Measurements from ENCODE around the gene RESF1. TPM values are rescaled to one million over a fixed set of nuclear protein-coding genes. Genes with fewer than 3 reads are reported as not detected.
A peak's percentile ranks its signal among the peaks of the same experiment; 100 is the strongest.
"Not testable (repeated sequence)": the region's sequence is repeated elsewhere in the genome, so short reads cannot be mapped to it uniquely, and the experiment has no call there.

Gene RESF1
- total RNA-seq, 2 experiments from 2014 or later: 46.3 to 53.3 TPM

GRCh38 chr12:31947971-31948370 lies 11.2 kb upstream of the RESF1 start:
- CTCF ChIA-PET (ENCODE audit: unreplicated experiment): no interaction called here
- no peak overlapping the region for H3K4me2 ChIP-seq (ENCODE audit: low read length)
- H2AFZ ChIP-seq (ENCODE audit: low read length): no peak overlapping the region
- intact Hi-C loops (cut with micrococcal nuclease; ENCODE audit: unreplicated experiment): no loop called here
- no peak for DNase-seq (ENCODE audit: low spot score)
- H3K9me2 ChIP-seq (ENCODE audit: insufficient read depth, low read length): no peaks in the 10 kb centered on the region
- no peaks in the 10 kb centered on the region for H4K20me1 ChIP-seq (ENCODE audit: insufficient read depth, low read length)
- H3K79me2 ChIP-seq (ENCODE audit: insufficient read depth, low read depth, low read length): no peaks in the 10 kb centered on the region
- POLR2A ChIA-PET: no interaction called here
- H3K4me1 ChIP-seq (ENCODE audit: insufficient read depth, low read length, poor library complexity, severe bottlenecking): peaks cover 35% of the 10 kb centered on the region
- H3K9me3 ChIP-seq (ENCODE audit: low read length): peaks cover 46% of the 10 kb centered on the region
- TF ChIP-seq EZH2phosphoT487 (IDR thresholded peaks at IDR 0.05; ENCODE audit: borderline replicate concordance, low read depth, low read length) (no peak), CTCF (conservative IDR thresholded peaks at IDR 0.05; ENCODE audit: low read length) (no peak)
- no peak overlapping the region for H3K4me3 ChIP-seq (ENCODE audit: low read depth, low read length, poor library complexity, severe bottlenecking)
- H3K27ac ChIP-seq (ENCODE audit: low read depth, low read length, poor library complexity, severe bottlenecking): no peak overlapping the region
- no TSS peak for BruUV-seq (replicated peaks)
- H3K36me3 ChIP-seq (ENCODE audit: insufficient read depth, low read length): peaks cover 17% of the 10 kb centered on the region; the same call in 1 of the 2 replicates

GRCh38 chr12:31948697-31949359 lies 10.4 kb upstream of the RESF1 start:
- BruUV-seq (replicated peaks); H3K36me3 ChIP-seq (ENCODE audit: insufficient read depth, low read length); H3K9me2 ChIP-seq (ENCODE audit: insufficient read depth, low read length); H2AFZ ChIP-seq (ENCODE audit: low read length); CTCF ChIA-PET (ENCODE audit: unreplicated experiment); intact Hi-C loops (cut with micrococcal nuclease; ENCODE audit: unreplicated experiment); H3K4me2 ChIP-seq (ENCODE audit: low read length); H3K79me2 ChIP-seq (ENCODE audit: insufficient read depth, low read depth, low read length); H4K20me1 ChIP-seq (ENCODE audit: insufficient read depth, low read length); DNase-seq (ENCODE audit: low spot score): not testable (repeated sequence)
- Histone ChIP-seq H3K27ac (ENCODE audit: low read depth, low read length, poor library complexity, severe bottlenecking) (peak overlapping the region; percentile 71), H3K9me3 (ENCODE audit: low read length) (peaks cover 38% of the 10 kb centered on the region), H3K4me1 (ENCODE audit: insufficient read depth, low read length, poor library complexity, severe bottlenecking) (peaks cover 35% of the 10 kb centered on the region), H3K4me3 (ENCODE audit: low read depth, low read length, poor library complexity, severe bottlenecking) (peak overlapping the region; percentile 11)
- POLR2A ChIA-PET: interaction anchor here (0.6 to 3.1 kb wide), 7 partner anchors 8 to 233 kb away, joined by 3 to 15 read pairs (median 4); no protein-coding TSS in a partner anchor

- POLR2A ChIA-PET: interaction anchor here (0.6 to 3.1 kb wide), 15 partner anchors 8 to 213 kb away, joined by 3 to 15 read pairs (median 3); partner anchors contain the start of gene RESF1
These were observed 9.1 kb upstream of the RESF1 start for GRCh38 chr12:31950088-31950487.

More at GRCh38 chr12:31950088-31950487, 9.1 kb upstream of the RESF1 start:
- no peaks in the 10 kb centered on the region for H3K79me2 ChIP-seq (ENCODE audit: insufficient read depth, low read depth, low read length)
- CTCF ChIA-PET (ENCODE audit: unreplicated experiment): interaction anchor here (1.0 kb wide), 1 partner anchor 12 kb away, joined by 3 read pairs; no protein-coding TSS in a partner anchor
- peak overlapping the region; percentile 66; the same call in 1 of the 2 replicates for H2AFZ ChIP-seq (ENCODE audit: low read length)
- intact Hi-C loops (cut with micrococcal nuclease; ENCODE audit: unreplicated experiment): loop anchor here (2.0 to 10.0 kb wide), 2 partner anchors 53 to 185 kb away; no protein-coding TSS in a partner anchor
- H3K36me3 ChIP-seq (ENCODE audit: insufficient read depth, low read length): peaks cover 8% of the 10 kb centered on the region; the same call in 1 of the 2 replicates
- TF ChIP-seq EZH2phosphoT487 (IDR thresholded peaks at IDR 0.05; ENCODE audit: borderline replicate concordance, low read depth, low read length): no peak
- TF ChIP-seq CTCF (conservative IDR thresholded peaks at IDR 0.05; ENCODE audit: low read length): no peak
- H3K4me1 ChIP-seq (ENCODE audit: insufficient read depth, low read length, poor library complexity, severe bottlenecking): peaks cover 35% of the 10 kb centered on the region
- H3K4me3 ChIP-seq (ENCODE audit: low read depth, low read length, poor library complexity, severe bottlenecking): no peak overlapping the region
- BruUV-seq (replicated peaks): no TSS peak
- peak overlapping the region; percentile 36 for H3K4me2 ChIP-seq (ENCODE audit: low read length)
- H3K27ac ChIP-seq (ENCODE audit: low read depth, low read length, poor library complexity, severe bottlenecking): peak overlapping the region; percentile 71
- H3K9me2 ChIP-seq (ENCODE audit: insufficient read depth, low read length): no peaks in the 10 kb centered on the region
- DNase-seq (ENCODE audit: low spot score): peak; percentile 83
- no peaks in the 10 kb centered on the region for H4K20me1 ChIP-seq (ENCODE audit: insufficient read depth, low read length)
- H3K9me3 ChIP-seq (ENCODE audit: low read length): peaks cover 26% of the 10 kb centered on the region

Measured in OCI-LY7 (cell line).